ENCODE measurements around the gene SCUBE1. TPM values are rescaled to one million over a fixed set of nuclear protein-coding genes. Genes with fewer than 3 reads are reported as not detected.

Gene SCUBE1
- polyA plus RNA-seq, 1 of the 3 experiments (the other 2 are of a cell fraction) = 0.56 TPM

DNA sequence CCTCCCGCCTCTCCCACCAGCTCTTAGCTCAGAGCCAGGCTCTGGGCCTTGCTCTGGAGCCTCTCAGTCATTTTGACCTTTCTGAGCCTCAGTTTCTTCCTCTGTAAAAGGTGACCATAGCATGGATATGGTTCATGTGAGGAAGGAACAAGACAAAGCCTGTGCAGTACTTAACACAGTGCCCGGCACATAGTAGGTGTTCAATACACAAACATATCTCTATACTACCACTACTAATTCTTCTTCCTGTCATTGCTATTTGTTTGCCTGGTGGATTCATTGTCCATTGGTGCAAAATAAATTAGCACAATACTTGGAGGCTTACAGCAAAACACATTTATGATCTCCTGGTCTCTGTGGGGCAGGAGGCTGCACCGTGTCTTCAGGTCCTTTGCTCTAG, 47.0 kb upstream of the SCUBE1 start (continued):
- TF ChIP-seq RXRA (IDR thresholded peaks at IDR 0.05; ENCODE audit: borderline replicate concordance, low read depth) = no peak

DNA sequence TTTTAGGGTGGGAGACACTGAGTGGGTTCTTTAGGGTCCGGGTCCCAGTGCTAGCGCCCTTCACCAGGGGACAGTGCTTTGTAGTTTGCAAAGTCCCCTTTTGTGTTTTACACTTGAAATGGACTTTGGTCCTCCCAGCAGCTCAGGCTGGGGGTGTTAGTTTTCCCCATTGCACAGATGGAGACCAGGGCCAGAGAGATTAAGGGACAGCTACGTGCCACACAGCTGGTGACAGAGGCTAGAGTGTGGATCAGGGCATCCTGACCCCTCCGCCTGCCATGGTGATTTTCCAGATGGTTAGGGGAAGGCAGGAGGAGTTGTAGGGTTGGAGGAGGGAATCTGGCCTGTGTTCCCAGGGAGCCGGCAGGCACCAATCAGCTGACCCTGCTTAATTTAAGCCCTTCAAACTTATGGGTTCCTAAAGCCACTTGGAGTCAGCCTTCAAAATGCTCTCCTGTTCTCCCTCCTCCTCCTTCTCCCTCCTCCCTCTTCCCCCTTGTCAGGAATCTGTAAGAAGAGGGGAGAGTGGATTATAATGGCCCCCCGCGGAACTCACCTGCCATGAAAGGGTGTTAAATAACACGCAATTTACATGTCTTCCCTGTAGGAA, 46.2 kb upstream of the SCUBE1 start:
- Histone ChIP-seq H3K4me2 (no peak overlapping the region), H4K20me1 (ENCODE audit: insufficient read depth) (no peaks in the 10 kb centered on the region), H3K9me2 (no peaks in the 10 kb centered on the region), H3K4me1 (ENCODE audit: control insufficient read depth in 1 of 2, insufficient read depth in 2 of 2, low read depth in 1 of 2, low read length in 1 of 2) (no peaks in the 10 kb centered on the region; a peak in 1 of 4 replicates), H3K9me3 (no peaks in the 10 kb centered on the region), H2AFZ (ENCODE audit: low read depth) (no peak overlapping the region), H3K9ac (no peak overlapping the region), H3K4me3 (ENCODE audit: low read depth in 2 of 2, low read length in 1 of 2) (no peak overlapping the region), H3K27me3 (ENCODE audit: insufficient read depth) (no peaks in the 10 kb centered on the region), H3F3A (replicated peaks; ENCODE audit: insufficient read depth) (no peaks in the 10 kb centered on the region), H3K36me3 (replicated peaks in 1 of 2; ENCODE audit: control insufficient read depth in 1 of 2, insufficient read depth in 2 of 2, low read length in 1 of 2) (no peaks in the 10 kb centered on the region), H3K27ac (ENCODE audit: low read depth in 2 of 2, low read length in 1 of 2) (no peak overlapping the region), H3K79me2 (ENCODE audit: insufficient read depth) (no peaks in the 10 kb centered on the region)
- TF ChIP-seq MXI1 (IDR thresholded peaks at IDR 0.05; ENCODE audit: low read depth, low read length) (no peak), RFX5 (IDR thresholded peaks at IDR 0.05; ENCODE audit: low read length) (no peak), NRF1 (IDR thresholded peaks at IDR 0.05; ENCODE audit: low read depth, low read length) (no peak), REST (IDR thresholded peaks at IDR 0.05; ENCODE audit: low read depth, low read length) (no peak), GATA2 (CRISPR knock-in tag; IDR thresholded peaks at IDR 0.05) (no peak), TAF1 (IDR thresholded peaks at IDR 0.05; ENCODE audit: borderline replicate concordance, low read depth, low read length) (no peak), JUND (IDR thresholded peaks at IDR 0.05) (no peak), SIN3A (IDR thresholded peaks at IDR 0.05; ENCODE audit: borderline replicate concordance, low read depth, low read length) (no peak), TEAD4 (IDR thresholded peaks at IDR 0.05; ENCODE audit: borderline replicate concordance, insufficient read depth) (no peak), RAD21 (IDR thresholded peaks at IDR 0.05; ENCODE audit: low read length) (no peak)
- ChIA-PET CTCF (interaction anchor here (1.2 to 2.5 kb wide), 4 partner anchors 11 to 496 kb away, joined by 3 to 9 read pairs (median 4); no protein-coding TSS in a partner anchor), POLR2A (no interaction called here)
- no peak for DNase-seq
- 83% methylated on average over 7 of the region's 8 CpGs for WGBS (ENCODE audit: low lambda C conversion rate)

DNA sequence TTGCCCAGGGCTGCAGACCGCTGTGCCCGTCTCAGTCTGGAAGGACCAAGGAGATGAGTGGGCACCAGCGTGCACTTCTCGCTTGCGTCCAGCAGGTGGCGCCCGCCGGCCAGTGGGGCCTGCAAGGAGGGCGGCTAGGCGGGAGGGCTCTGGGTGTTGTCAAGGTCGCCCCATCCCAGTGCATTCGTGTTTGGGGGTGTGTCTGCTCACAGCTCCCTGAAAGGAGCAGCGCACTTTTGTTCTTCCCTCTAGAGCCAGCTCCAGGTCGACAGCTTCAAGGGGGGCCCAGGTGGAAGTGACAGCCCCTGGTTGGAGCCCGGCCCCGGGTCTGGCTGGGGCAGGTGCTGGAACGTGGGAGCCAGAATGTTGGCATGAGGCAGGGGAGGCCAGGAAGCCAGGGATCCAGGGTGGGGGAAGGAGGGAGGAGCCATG, 45.3 kb upstream of the SCUBE1 start:
- H3K27me3 ChIP-seq (ENCODE audit: insufficient read depth) = no peaks in the 10 kb centered on the region
- no peaks in the 10 kb centered on the region for H4K20me1 ChIP-seq (ENCODE audit: insufficient read depth)
- H3K4me3 ChIP-seq (ENCODE audit: low read depth in 2 of 2, low read length in 1 of 2) = peak overlapping the region in 1 of 2 experiments; percentile 48; a peak in 1 of 4 replicates
- H3K9me2 ChIP-seq = no peaks in the 10 kb centered on the region
- no peak overlapping the region for H3K27ac ChIP-seq (ENCODE audit: low read depth in 2 of 2, low read length in 1 of 2)
- CTCF ChIA-PET = interaction anchor here (0.6 to 2.5 kb wide), 11 partner anchors 9 to 496 kb away, joined by 3 to 9 read pairs (median 4); no protein-coding TSS in a partner anchor
- H3K9ac ChIP-seq = no peak overlapping the region
- H3K4me2 ChIP-seq = no peak overlapping the region
- POLR2A ChIA-PET = no interaction called here
- H3F3A ChIP-seq (replicated peaks; ENCODE audit: insufficient read depth) = no peaks in the 10 kb centered on the region
- H3K4me1 ChIP-seq (ENCODE audit: control insufficient read depth in 1 of 2, insufficient read depth in 2 of 2, low read depth in 1 of 2, low read length in 1 of 2) = no peaks in the 10 kb centered on the region; a peak in 1 of 4 replicates
- no peaks in the 10 kb centered on the region for H3K79me2 ChIP-seq (ENCODE audit: insufficient read depth)
- peak; percentile 81 for DNase-seq
- WGBS (ENCODE audit: low lambda C conversion rate) = 7% methylated on average over 7 of the region's 17 CpGs
- no peaks in the 10 kb centered on the region for H3K9me3 ChIP-seq
- no peaks in the 10 kb centered on the region for H3K36me3 ChIP-seq (replicated peaks in 1 of 2; ENCODE audit: control insufficient read depth in 1 of 2, insufficient read depth in 2 of 2, low read length in 1 of 2)
- H2AFZ ChIP-seq (ENCODE audit: low read depth) = no peak overlapping the region
- TF ChIP-seq REST (IDR thresholded peaks at IDR 0.05; ENCODE audit: low read depth, low read length) = no peak
- no peak for TF ChIP-seq YY1 (IDR thresholded peaks at IDR 0.05; ENCODE audit: low read depth)
- TF ChIP-seq SMC3 (IDR thresholded peaks at IDR 0.05; ENCODE audit: low read depth, low read length) = peak; percentile 83
- no peak for TF ChIP-seq MEF2A (IDR thresholded peaks at IDR 0.05; ENCODE audit: borderline replicate concordance, low read depth)
- no peak for TF ChIP-seq FOXM1 (IDR thresholded peaks at IDR 0.05; ENCODE audit: low read depth)
- peak; percentile 81 for TF ChIP-seq RAD21 (IDR thresholded peaks at IDR 0.05; ENCODE audit: low read length)
- TF ChIP-seq USF1 (IDR thresholded peaks at IDR 0.05; ENCODE audit: borderline replicate concordance, low read depth) = no peak
- no peak for TF ChIP-seq MXI1 (IDR thresholded peaks at IDR 0.05; ENCODE audit: low read depth, low read length)

Data from SK-N-SH (cell line).